AG10803 (cell line): ENCODE measurements around the gene PPT2.

Experiments
- DNase-seq: peaks from one replicate; pipeline ENCODE4 v3.0.0; 2010; ENCODE audit warnings: low read depth
- H3K4me3 ChIP-seq: 2 replicates; pipeline ENCODE4 v1.5.1; 2011; ENCODE audit warnings: mild to moderate bottlenecking, low read length, control low read depth
- TF ChIP-seq, protein P1 (sequence below): conservative IDR thresholded peaks from 2 replicates; pipeline ENCODE4 v1.5.1; 2011; ENCODE audit warnings: mild to moderate bottlenecking, low read length, control low read depth, inconsistent platforms

The PPT2 gene, protein sequence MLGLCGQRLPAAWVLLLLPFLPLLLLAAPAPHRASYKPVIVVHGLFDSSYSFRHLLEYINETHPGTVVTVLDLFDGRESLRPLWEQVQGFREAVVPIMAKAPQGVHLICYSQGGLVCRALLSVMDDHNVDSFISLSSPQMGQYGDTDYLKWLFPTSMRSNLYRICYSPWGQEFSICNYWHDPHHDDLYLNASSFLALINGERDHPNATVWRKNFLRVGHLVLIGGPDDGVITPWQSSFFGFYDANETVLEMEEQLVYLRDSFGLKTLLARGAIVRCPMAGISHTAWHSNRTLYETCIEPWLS

DNA sequence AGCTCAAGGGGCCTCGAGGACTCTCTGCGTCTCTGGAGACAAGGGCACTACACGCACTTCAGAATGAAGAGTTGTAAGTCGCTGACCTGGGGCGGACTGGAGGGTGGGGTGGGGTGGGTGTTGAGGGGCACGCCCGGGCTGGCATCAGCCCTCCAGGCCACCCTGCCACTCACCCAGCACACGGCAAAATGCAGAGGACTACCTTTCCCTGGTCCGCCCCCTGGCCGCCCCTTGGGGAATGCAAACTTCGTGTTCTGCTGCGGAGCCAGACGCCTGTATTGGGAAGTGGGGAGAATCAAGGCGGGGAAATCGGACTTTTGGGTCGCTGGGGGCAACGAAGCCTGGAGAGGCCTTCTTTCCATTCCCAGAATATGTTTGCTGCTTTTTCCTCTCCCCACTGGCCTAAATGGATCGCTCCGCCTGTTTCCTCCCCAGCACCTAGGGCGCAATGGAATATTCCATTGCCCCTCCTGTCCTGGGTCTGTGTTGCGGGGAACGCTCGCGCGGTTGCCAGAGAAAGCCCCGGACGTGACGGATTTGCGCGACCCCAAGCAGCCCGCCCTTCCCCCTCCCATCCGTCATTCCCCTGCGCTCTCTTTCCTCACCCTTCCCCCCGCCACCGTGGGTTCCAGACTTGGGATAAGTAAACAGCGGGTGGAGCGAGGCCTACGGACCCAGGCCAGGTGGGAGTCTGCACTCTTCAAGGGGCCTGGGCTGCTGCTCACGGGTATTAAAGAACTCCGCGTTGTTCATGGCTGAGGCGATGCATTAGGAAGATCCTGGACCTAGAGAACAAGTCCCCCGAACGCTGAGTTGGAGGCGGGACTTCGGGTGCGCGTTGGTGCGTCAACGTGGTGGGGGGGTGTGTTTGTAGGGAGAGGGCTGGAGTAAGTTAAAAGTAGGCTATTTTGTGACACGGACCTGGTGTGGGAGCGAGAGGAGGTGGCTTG lies at the start of gene PPT2:
TSS of gene PPT2 (plus strand) at position 578 of the 950 bp plus-strand sequence. CDS start 454 bp downstream, outside the sequence.
- H3K4me3 ChIP-seq: peak within 1 kb of the TSS; percentile 94
- DNase-seq: peak; percentile 90
- TF ChIP-seq, protein P1, sequence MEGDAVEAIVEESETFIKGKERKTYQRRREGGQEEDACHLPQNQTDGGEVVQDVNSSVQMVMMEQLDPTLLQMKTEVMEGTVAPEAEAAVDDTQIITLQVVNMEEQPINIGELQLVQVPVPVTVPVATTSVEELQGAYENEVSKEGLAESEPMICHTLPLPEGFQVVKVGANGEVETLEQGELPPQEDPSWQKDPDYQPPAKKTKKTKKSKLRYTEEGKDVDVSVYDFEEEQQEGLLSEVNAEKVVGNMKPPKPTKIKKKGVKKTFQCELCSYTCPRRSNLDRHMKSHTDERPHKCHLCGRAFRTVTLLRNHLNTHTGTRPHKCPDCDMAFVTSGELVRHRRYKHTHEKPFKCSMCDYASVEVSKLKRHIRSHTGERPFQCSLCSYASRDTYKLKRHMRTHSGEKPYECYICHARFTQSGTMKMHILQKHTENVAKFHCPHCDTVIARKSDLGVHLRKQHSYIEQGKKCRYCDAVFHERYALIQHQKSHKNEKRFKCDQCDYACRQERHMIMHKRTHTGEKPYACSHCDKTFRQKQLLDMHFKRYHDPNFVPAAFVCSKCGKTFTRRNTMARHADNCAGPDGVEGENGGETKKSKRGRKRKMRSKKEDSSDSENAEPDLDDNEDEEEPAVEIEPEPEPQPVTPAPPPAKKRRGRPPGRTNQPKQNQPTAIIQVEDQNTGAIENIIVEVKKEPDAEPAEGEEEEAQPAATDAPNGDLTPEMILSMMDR: peak; percentile 30

DNA sequence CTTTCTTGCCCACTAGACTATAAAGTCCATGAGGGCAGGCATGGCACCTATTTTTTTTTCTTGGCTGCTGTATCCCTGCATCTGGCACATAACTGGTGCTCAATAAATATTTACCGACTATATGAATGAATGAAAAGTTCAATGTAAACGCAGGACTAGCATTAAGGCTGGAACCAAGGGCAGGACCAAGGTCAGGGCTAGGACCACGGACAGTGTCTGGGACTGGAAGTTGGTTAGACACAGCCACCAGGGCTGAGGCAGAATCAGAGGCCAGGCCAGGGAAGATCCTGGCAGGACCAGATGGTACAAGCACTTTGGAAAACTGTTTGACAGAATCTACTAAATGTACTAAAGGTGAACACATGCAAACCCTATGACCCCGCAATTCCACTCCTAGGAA lies 48.5 kb upstream of the PPT2 start:
- DNase-seq: no peak
- H3K4me3 ChIP-seq: no peak overlapping the region
- TF ChIP-seq, protein P1: peak; percentile 7; the same call in 1 of the 2 replicates

- TF ChIP-seq, protein P1: no peak
- no peak overlapping the region for H3K4me3 ChIP-seq
- DNase-seq: peak; percentile 53
Observed at GRCh38 chr6:32107406-32107805, 46.5 kb upstream of the PPT2 start.

DNA sequence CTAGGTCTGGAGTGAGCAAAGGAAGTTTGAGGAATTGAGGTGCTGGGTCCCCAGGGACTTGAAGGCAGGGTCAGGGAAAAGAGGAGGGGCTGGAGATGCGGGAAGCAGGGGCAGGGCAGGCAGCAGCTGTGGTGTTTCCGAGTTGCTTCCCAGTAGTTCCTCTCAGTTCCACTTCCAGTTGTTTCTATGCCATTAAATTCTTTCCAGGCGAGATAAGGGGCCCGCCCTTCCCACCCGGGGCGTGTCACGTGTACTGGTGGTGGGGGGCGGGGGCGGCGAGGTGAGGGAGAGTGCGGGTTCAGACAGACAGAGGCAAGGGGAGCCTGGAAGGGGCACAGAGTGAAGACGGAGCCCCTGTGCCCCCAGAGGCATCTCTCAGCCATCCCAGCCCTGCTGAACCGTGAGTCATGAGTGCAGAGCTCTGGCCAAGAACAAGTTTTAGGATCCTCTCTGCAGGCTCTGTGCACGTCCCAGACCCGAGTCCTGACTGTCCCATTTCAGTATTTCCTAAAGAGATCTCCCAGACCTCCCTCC lies 45.8 kb upstream of the PPT2 start:
- H3K4me3 ChIP-seq: peak overlapping the region; percentile 41
- TF ChIP-seq, protein P1: peak; percentile 8; the same call in 1 of the 2 replicates
- DNase-seq: peak; percentile 38

DNA sequence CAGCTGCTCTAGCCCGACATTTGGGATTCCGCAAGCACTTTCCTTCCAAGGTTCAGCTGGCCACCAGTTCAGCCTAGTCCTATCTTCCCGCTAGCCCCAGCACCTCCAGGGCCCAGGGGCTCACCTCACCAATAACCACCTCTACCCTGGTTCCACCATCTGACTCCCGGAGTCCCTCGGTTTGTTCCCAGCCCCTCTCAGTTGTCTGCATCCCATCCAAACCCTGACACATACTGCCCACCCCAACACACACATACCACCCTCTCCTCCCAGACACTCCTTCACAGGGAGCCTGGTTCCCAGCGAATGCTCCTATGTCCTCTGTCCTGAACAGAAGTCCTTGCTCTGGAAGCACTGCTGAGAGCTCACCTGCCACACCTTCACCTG lies 45.2 kb upstream of the PPT2 start:
- peak overlapping the region; percentile 41 for H3K4me3 ChIP-seq
- DNase-seq: no peak
- TF ChIP-seq, protein P1: no peak

- TF ChIP-seq, protein P1: no peak
- no peak for DNase-seq
- H3K4me3 ChIP-seq: peak within 1 kb of the TSS; percentile 41
Observed at GRCh38 chr6:32109114-32109764, 44.7 kb upstream of the PPT2 start, which contains the start of gene TNXB. Gene TNXB (minus strand): TSS chr6:32109338. CDS start chr6:32098198, 11,140 bp downstream.
